NB4 (cell line): ENCODE data around the gene CRELD2.

Experiments used
- DNase-seq: peaks from one replicate; pipeline ENCODE4 v3.0.0; 2010; ENCODE audit warnings: low read depth
- H3K4me3 ChIP-seq: one replicate; pipeline ENCODE4 v1.5.1; 2011; ENCODE audit warnings: mild to moderate bottlenecking, low read depth, low read length, moderate library complexity
- MYC ChIP-seq: IDR thresholded peaks from 2 replicates; pipeline ENCODE4 v1.6.1; 2011; ENCODE audit warnings: low read depth, low read length
- POLR2A ChIP-seq: IDR thresholded peaks from 2 replicates; pipeline ENCODE4 v1.6.1; 2011; ENCODE audit warnings: mild to moderate bottlenecking; ENCODE audit not compliant: insufficient read length; ENCODE audit errors: extremely low read depth
- TF ChIP-seq, protein P1 (sequence below): IDR thresholded peaks from one replicate; pipeline ENCODE4 v1.5.1; 2012; ENCODE audit warnings: low read depth, low read length
- TF ChIP-seq, protein P2 (sequence below): IDR thresholded peaks from 2 replicates; pipeline ENCODE4 v1.6.1; 2011; ENCODE audit warnings: low read depth, low read length

Gene CRELD2

DNA sequence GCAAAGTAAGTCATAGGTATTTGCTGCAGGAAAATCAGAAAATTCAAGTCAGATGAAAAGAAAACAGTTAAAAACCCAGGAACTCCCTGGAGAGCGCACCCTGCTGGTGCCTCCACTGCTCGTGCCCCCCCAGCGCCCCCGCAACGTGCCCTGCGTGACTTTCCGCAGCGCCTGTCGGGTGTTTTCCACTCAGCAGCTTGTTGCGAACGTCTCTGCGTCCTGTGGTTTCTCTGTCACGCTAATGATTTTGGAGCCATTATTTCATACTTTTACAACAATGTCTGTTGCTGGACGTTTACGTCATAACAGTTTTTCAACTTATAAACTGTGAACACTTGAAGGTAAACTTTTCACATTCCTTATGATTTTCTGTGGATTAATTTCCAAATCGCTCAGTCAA, 5.0 kb downstream of the CRELD2 start:
- DNase-seq = peak; percentile 54
- no peak overlapping the region for H3K4me3 ChIP-seq
- TF ChIP-seq, protein P1, sequence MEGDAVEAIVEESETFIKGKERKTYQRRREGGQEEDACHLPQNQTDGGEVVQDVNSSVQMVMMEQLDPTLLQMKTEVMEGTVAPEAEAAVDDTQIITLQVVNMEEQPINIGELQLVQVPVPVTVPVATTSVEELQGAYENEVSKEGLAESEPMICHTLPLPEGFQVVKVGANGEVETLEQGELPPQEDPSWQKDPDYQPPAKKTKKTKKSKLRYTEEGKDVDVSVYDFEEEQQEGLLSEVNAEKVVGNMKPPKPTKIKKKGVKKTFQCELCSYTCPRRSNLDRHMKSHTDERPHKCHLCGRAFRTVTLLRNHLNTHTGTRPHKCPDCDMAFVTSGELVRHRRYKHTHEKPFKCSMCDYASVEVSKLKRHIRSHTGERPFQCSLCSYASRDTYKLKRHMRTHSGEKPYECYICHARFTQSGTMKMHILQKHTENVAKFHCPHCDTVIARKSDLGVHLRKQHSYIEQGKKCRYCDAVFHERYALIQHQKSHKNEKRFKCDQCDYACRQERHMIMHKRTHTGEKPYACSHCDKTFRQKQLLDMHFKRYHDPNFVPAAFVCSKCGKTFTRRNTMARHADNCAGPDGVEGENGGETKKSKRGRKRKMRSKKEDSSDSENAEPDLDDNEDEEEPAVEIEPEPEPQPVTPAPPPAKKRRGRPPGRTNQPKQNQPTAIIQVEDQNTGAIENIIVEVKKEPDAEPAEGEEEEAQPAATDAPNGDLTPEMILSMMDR = peak; percentile 21
- no peak for TF ChIP-seq POLR2A

DNA sequence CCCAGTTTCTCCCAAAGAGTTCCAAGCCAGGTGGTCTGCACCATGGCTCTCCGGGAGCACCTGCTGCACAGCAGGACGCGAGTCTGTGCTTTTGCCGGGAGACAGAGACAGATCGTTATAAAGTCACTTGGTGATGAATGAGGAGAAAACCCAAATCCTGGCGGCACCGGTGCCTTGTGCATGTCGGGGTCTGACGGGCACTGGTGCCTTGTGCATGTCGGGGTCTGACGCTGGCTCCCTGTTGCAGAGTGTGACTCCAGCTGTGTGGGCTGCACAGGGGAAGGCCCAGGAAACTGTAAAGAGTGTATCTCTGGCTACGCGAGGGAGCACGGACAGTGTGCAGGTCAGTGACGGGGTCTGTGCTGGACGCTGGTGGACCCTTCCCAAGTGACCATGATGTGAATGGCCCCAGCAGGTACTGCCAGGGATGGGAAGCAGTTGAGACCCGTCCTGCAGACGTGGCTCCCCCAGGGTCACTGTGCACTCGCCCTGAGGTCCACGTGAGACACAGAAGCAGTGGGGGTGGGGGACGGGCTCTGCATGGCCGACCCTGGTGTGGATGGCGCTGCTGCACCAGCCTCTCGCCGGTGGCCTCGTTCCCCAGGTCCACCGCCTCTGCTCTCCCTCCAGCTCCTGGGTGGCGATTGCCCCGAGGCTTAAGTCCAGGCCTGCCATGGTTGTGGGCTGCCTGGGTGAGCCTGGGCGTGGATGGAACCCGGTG, 5.8 kb downstream of the CRELD2 start:
- no peak overlapping the region for H3K4me3 ChIP-seq
- DNase-seq = no peak

DNA sequence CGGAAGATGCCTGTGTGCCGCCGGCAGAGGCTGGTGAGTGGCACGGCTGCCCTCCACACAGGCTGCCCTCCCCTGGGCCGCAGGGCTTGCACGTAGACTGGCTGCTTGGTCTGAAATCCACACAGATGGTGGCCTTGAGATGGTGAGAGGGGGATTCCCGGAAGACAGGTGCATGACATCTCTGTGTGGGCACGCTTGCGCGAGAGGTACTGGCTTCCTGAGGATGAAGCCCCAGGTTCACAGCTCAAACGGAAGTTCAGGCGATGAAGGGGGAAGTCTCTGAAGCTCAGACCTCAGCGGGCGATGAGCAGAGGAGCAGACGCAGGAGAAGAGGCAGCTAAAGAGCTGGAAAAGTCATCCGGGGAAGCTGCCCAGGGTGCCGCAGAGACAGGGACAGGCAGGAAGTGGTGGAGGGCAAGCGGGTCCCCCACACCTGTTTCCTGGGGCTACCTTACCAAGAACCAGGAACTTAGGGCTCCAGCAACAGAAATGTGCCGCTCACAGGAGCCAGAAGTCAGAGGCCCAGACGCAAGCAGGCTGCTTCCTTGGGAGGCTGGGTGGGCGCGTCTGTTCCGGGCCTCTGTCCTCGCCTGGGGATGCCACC, 7.2 kb downstream of the CRELD2 start:
- H3K4me3 ChIP-seq = no peak overlapping the region
- no peak for DNase-seq
- TF ChIP-seq MYC (no peak), POLR2A (no peak)
- TF ChIP-seq, protein P2, sequence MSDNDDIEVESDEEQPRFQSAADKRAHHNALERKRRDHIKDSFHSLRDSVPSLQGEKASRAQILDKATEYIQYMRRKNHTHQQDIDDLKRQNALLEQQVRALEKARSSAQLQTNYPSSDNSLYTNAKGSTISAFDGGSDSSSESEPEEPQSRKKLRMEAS = no peak
- TF ChIP-seq, protein P1 = no peak

More for the DNA sequence above, 5.8 kb downstream of the CRELD2 start:
- TF ChIP-seq, protein P2 = no peak

DNA sequence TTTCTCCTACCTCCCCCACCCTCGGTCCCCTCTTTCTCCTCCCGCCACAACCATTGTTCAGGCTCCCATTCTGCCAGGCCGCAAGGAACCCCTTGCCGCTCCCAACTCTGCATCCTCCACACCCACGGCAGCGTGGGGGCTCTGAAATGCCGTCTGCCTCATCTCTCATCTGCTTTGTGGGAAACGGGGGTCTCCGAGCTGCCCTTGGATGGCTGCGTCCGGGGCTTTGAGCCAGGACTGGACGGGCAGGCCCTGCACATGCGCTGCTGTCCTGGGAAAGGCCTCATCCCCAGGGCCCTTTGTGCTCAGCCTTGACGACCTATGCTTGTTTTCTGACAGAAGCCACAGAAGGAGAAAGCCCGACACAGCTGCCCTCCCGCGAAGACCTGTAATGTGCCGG, 8.5 kb downstream of the CRELD2 start:
- DNase-seq = no peak
- TF ChIP-seq MYC = no peak
- TF ChIP-seq, protein P1 = no peak
- TF ChIP-seq POLR2A = no peak
- TF ChIP-seq, protein P2 = no peak
- H3K4me3 ChIP-seq = no peak overlapping the region

DNA sequence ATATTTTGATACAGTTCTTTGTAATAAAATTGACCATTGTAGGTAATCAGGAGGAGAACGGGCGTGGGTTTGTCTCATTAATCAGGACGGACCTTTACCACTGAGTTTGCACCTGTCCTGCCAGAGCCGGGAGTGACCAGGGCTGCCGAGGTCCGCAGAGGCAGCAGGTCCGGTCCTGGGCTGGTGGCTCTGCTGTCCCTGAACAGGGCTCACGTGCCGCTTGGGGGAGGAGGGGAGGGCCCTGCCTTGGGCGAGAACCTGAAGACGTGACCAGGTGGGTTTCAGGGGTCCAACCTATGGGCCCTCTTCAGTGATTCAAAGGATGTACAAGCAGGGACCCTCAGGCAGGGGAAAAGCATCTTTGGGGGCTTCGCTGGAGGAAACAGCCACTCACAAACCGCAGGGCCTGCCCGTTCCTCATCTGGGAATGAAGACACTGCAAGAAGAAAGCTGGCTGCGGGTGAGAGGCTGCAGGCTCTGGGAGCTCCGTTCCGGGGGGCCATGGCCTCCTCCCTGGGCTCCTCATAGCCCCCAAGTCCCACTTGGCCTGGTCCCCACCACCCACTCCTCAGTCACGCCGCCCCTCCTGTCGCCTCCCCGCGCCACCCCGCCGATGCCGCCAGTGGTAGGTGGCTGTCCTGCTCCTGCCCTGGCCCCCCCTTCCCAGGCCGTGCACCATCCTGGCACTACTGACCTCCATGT, 9.2 kb downstream of the CRELD2 start:
- no peak for TF ChIP-seq POLR2A
- TF ChIP-seq, protein P2 = no peak
- TF ChIP-seq, protein P1 = no peak
- no peak for TF ChIP-seq MYC
- DNase-seq = no peak
- no peak overlapping the region for H3K4me3 ChIP-seq

DNA sequence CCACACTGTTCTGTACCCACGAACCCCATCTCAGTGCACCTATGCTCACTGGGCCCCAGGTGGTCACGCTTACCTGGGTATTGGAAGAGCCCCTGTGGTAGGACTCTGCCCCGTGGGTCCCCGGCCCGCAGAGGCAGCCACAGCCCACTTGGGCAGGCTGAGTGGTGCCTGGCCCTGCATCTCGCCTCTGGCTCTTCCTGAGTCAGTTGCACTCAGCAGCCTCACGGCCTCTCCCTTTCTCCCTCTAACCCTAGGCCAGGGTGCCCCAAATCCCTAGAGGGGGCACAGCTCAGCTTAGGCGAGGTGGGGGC, 9.7 kb downstream of the CRELD2 start:
- peak; percentile 35 for DNase-seq
- TF ChIP-seq, protein P2 = no peak
- TF ChIP-seq POLR2A (no peak), MYC (no peak)
- TF ChIP-seq, protein P1 = no peak
- H3K4me3 ChIP-seq = no peak overlapping the region
